Aorta (tissue), 5 donors: ENCODE data around the gene USP32. TPM values are rescaled to one million over a fixed set of nuclear protein-coding genes. Genes with fewer than 3 reads are reported as not detected.
"Not testable (repeated sequence)": the region's sequence is repeated elsewhere in the genome, so short reads cannot be mapped to it uniquely, and the experiment has no call there.

ENCODE experiments used
- ATAC-seq: fragments of 200-7000 bp; cut with Tn5 transposase; one replicate; pipeline ENCODE4 v1.9.1; 2022; ENCODE audit warnings: moderate library complexity; ENCODE audit not compliant: low FRiP score
- DNase-seq, 2 donors: peaks; one replicate each; pipeline ENCODE4 v3.0.0-alpha.2; 2020
- H3K27ac ChIP-seq, 2 donors: one replicate each; pipeline ENCODE4 v1.5.1; 2013; ENCODE audit warnings: low read length in 2 of 2, mild to moderate bottlenecking in 2 of 2, moderate library complexity in 2 of 2, control low read depth in 1 of 2, inconsistent platforms in 1 of 2, low read depth in 1 of 2
- H3K27me3 ChIP-seq, 2 donors: one replicate each; pipeline ENCODE4 v1.6.1; 2013; ENCODE audit warnings: control low read depth in 1 of 2, low read length in 1 of 2, mild to moderate bottlenecking in 1 of 2, moderate library complexity in 1 of 2; ENCODE audit not compliant: insufficient read depth in 2 of 2, control insufficient read depth in 1 of 2
- H3K36me3 ChIP-seq, 2 donors: one replicate each; pipeline ENCODE4 v1.6.1; 2013; ENCODE audit warnings: control low read depth in 1 of 2, low read length in 1 of 2, mild to moderate bottlenecking in 1 of 2; ENCODE audit not compliant: insufficient read depth in 2 of 2, control insufficient read depth in 1 of 2
- H3K4me1 ChIP-seq, 2 donors: one replicate each; pipeline ENCODE4 v1.6.1; 2013; ENCODE audit warnings: low read length in 2 of 2, control low read depth in 1 of 2, mild to moderate bottlenecking in 1 of 2, moderate library complexity in 1 of 2; ENCODE audit not compliant: insufficient read depth in 2 of 2, control insufficient read depth in 1 of 2
- H3K4me3 ChIP-seq, 2 donors: one replicate each; pipeline ENCODE4 v1.5.1; 2013; ENCODE audit warnings: low read length in 2 of 2, control low read depth in 1 of 2, mild to moderate bottlenecking in 1 of 2
- H3K9me3 ChIP-seq: one replicate; pipeline ENCODE4 v1.6.1; 2013; ENCODE audit warnings: mild to moderate bottlenecking, low read length; ENCODE audit not compliant: control insufficient read depth
- WGBS, 2 donors: extraction: QIAGEN DNeasy Blood & Tissue Kit; methylation state at CpG; one replicate each; pipeline ENCODE4 v1.1.7; 2013; 5-methylcytosine and 5-hydroxymethylcytosine counted together
- intact Hi-C, 2 donors: fragments of 100-400 bp; cut with DNase I; formaldehyde crosslinking; loops; one replicate each; pipeline versions ENCODE4 v1.14.2 to v1.15.0; 2022
- long read RNA-seq, 2 donors: library from polyadenylated mRNA; unstranded; transcript quantifications; one replicate each; pipeline ENCODE4 v2.0.0, GENCODE V29; 2020 to 2021
- polyA plus RNA-seq, 2 donors: library from polyadenylated mRNA; stranded (reverse); fragments of 200-250 nt; gene quantifications; one replicate each; pipeline ENCODE4 v1.2.3, GENCODE V29; 2013
- total RNA-seq, 2 donors: library from RNA; stranded (reverse); fragmentation: NEBNext Ultra II Directional; extraction: Animal tissue kit (Norgen Biotek cat#: 25700); gene quantifications; one replicate each; pipeline ENCODE4 v1.2.1, GENCODE V29; 2021
- donor health status: healthy with polysubstance abuse.
- donor health status: Bipolar disorder and iron deficiency.
- donor health status: DM: no; HTN: no; CAD: no.
- donor health status: DM: no; HTN: no; CAD: no.
- donor health status: DM: yes; HTN: yes; CAD: no.

USP32 gene, protein sequence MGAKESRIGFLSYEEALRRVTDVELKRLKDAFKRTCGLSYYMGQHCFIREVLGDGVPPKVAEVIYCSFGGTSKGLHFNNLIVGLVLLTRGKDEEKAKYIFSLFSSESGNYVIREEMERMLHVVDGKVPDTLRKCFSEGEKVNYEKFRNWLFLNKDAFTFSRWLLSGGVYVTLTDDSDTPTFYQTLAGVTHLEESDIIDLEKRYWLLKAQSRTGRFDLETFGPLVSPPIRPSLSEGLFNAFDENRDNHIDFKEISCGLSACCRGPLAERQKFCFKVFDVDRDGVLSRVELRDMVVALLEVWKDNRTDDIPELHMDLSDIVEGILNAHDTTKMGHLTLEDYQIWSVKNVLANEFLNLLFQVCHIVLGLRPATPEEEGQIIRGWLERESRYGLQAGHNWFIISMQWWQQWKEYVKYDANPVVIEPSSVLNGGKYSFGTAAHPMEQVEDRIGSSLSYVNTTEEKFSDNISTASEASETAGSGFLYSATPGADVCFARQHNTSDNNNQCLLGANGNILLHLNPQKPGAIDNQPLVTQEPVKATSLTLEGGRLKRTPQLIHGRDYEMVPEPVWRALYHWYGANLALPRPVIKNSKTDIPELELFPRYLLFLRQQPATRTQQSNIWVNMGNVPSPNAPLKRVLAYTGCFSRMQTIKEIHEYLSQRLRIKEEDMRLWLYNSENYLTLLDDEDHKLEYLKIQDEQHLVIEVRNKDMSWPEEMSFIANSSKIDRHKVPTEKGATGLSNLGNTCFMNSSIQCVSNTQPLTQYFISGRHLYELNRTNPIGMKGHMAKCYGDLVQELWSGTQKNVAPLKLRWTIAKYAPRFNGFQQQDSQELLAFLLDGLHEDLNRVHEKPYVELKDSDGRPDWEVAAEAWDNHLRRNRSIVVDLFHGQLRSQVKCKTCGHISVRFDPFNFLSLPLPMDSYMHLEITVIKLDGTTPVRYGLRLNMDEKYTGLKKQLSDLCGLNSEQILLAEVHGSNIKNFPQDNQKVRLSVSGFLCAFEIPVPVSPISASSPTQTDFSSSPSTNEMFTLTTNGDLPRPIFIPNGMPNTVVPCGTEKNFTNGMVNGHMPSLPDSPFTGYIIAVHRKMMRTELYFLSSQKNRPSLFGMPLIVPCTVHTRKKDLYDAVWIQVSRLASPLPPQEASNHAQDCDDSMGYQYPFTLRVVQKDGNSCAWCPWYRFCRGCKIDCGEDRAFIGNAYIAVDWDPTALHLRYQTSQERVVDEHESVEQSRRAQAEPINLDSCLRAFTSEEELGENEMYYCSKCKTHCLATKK (N-terminal part only)
- 10 to 100 TPM; 53.7 to 57.7 TPM for total RNA-seq
- polyA plus RNA-seq, result 10 to 100 TPM in 1 of 2 donors, 1 to 10 TPM in 1; 9.1 to 10.9 TPM
- long read RNA-seq, donor 1, partial matches to known transcripts, result 9 of 26 reads
- long read RNA-seq, donor 1, other reads (novel, unspliced or antisense), result 17 of 26 reads
- long read RNA-seq, donor 2, partial matches to known transcripts, result 3 of 12 reads
- long read RNA-seq, donor 2, other reads (novel, unspliced or antisense), result 9 of 12 reads

GRCh38 chr17:60392042-60392844, at the start of gene USP32:
USP32 (minus strand) TSS chr17:60392133; CDS start chr17:60391939, 194 bp downstream.
- Histone ChIP-seq H3K27me3 (no peaks in the 10 kb centered on the region), H3K4me3 (peak within 1 kb of the TSS; percentile 43 to 74), H3K4me1 (no peaks in the 10 kb centered on the region), H3K27ac (peak within 1 kb of the TSS; percentile 37 to 76), H3K36me3 (no peaks in the 10 kb centered on the region), H3K9me3 (no peaks in the 10 kb centered on the region)
- peak; percentile 100 for DNase-seq
- 1% methylated on average over 55 to 68 of the region's 68 CpGs for WGBS, 2 donors
- peak; percentile 100 for ATAC-seq
- intact Hi-C loops, result loop anchor here in 1 of 2 donors (2.0 kb wide), 1 partner anchor 77 kb away; no protein-coding TSS in a partner anchor

DNA sequence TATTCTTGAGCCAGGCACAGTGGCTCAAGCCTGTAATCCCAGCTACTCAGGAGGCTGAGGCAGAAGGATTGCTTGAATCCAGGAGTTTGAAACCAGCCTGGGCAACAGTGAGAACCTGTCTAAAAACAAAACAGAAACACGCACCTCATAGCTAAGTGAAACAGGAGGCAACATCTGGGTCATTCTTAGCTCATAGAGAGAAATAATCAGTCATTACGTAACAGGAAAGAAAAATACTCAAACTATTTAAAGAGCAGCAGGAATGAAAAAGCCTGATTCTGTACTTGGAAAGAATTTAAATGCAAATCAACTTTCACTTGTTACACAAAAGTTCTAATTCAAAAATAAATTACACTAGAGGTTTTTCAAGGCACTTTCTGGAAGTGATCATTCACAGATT, 47.6 kb upstream of the USP32 start:
- DNase-seq, result no peak
- ATAC-seq, result no peak
- H3K27ac ChIP-seq, result no peak overlapping the region
- intact Hi-C loops, result loop anchor here (5.0 to 10.0 kb wide), 3 partner anchors 297 to 332 kb away; no protein-coding TSS in a partner anchor
- WGBS, 2 donors, result 5% methylated on average over 2 of the region's 2 CpGs
- H3K36me3 ChIP-seq, result no peaks in the 10 kb centered on the region
- H3K9me3 ChIP-seq, result no peaks in the 10 kb centered on the region
- no peaks in the 10 kb centered on the region for H3K27me3 ChIP-seq
- H3K4me1 ChIP-seq, result no peaks in the 10 kb centered on the region
- H3K4me3 ChIP-seq, result no peak overlapping the region

DNA sequence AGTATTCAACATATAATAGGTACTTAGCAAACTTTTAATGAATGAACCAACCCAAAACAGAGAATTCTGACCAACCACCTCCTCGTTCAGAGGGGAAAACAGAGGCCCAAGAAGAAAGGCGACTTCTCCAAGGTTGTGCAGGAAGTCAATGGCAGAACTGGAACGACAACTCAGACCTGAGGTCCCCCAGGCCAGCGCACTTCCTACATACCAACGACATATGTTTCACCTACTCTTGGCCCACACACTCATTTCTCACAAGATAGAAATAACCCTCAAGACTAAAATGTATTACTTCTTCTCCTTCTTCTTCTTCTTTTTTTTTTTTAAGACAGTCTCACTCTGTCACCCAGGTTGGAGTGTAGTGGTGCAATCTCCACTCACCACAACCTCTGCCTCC, 44.7 kb upstream of the USP32 start:
- ATAC-seq (no peak), DNase-seq (no peak)
- H3K4me1 ChIP-seq, result no peaks in the 10 kb centered on the region
- intact Hi-C loops, result loop anchor here (5.0 to 10.0 kb wide), 3 partner anchors 294 to 329 kb away; no protein-coding TSS in a partner anchor
- no peak overlapping the region for H3K4me3 ChIP-seq
- no peaks in the 10 kb centered on the region for H3K9me3 ChIP-seq
- H3K27ac ChIP-seq, result no peak overlapping the region
- H3K27me3 ChIP-seq, result no peaks in the 10 kb centered on the region
- 44 to 59% methylated on average over 5 of the region's 5 CpGs for WGBS, 2 donors
- no peaks in the 10 kb centered on the region for H3K36me3 ChIP-seq

GRCh38 chr17:60435244-60436167, 43.6 kb upstream of the USP32 start:
- Histone ChIP-seq H3K27ac (peak overlapping the region in 1 of 2 donors; percentile 12), H3K36me3 (no peaks in the 10 kb centered on the region), H3K27me3 (no peaks in the 10 kb centered on the region), H3K4me3 (no peak overlapping the region), H3K4me1 (no peaks in the 10 kb centered on the region), H3K9me3 (no peaks in the 10 kb centered on the region)
- ATAC-seq (peak; percentile 96), DNase-seq (peak; percentile 70 to 81)
- 62 to 66% methylated on average over 28 of the region's 28 CpGs for WGBS, 2 donors
- intact Hi-C loops, result loop anchor here (5.0 to 10.0 kb wide), 3 partner anchors 293 to 328 kb away; no protein-coding TSS in a partner anchor

GRCh38 chr17:60433021-60433997, 41.4 kb upstream of the USP32 start:
- H3K36me3 ChIP-seq, H3K4me3 ChIP-seq, DNase-seq, H3K4me1 ChIP-seq, H3K9me3 ChIP-seq, H3K27ac ChIP-seq, H3K27me3 ChIP-seq, ATAC-seq: not testable (repeated sequence)
- intact Hi-C loops, result loop anchor here in 1 of 2 donors (10.0 kb wide), 1 partner anchor 299 kb away; no protein-coding TSS in a partner anchor
- WGBS, 2 donors, result 95 to 97% methylated on average over 4 of the region's 4 CpGs

DNA sequence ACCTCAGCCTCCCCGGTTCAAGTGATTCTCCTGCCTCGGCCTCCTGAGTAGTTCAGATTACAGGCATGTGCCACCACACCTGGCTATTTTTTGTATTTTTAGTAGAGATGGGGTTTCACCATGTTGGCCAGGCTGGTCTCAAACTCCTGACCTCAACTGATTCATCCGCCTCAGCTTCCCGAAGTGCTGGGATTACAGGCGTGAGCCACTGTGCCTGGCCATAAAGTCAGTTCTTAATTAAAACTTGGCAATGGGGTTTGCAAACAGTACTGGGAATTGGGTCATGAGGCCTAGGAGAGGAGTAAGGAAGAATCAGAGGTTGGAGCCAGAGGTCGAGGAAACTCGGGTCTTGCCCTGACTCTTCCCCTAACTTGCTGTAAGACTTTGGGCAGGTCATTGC, 38.6 kb upstream of the USP32 start:
- ATAC-seq, H3K4me3 ChIP-seq, H3K9me3 ChIP-seq, H3K36me3 ChIP-seq, H3K27ac ChIP-seq, H3K27me3 ChIP-seq, DNase-seq, H3K4me1 ChIP-seq: not testable (repeated sequence)
- intact Hi-C loops, result loop anchor here in 1 of 2 donors (10.0 kb wide), 1 partner anchor 296 kb away; no protein-coding TSS in a partner anchor
- WGBS, 2 donors, result 93 to 95% methylated on average over 7 of the region's 7 CpGs
